DMS79 (cell line): ENCODE data around the gene KAZN.

Experiments
- DNase-seq: peaks from one replicate; lab custom pipeline; 2025; lab: John Stamatoyannopoulos, UW

Gene KAZN

GRCh38 chr1:14983277-14983676, 384.8 kb downstream of the KAZN start:
- no peak for DNase-seq

DNA sequence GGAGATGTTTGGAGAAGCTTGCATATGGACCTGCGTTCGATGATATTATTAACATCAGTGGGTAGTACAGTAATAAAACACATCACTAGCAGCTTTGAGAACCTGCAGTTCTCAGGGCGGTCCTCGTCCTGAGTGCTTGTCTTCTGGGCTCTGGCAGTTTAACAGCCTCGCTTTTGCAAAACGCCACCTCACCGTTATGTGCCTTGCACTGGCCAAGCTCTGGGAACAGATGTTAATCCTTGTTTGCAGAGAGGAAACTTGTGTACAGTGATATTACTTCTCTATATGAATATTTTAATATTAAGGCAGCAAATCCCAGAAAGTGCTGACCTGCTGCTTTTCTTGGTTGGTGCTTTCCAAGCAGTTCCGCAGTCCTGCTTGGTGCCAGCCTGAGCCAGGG, 387.7 kb downstream of the KAZN start:
- DNase-seq, result no peak

DNA sequence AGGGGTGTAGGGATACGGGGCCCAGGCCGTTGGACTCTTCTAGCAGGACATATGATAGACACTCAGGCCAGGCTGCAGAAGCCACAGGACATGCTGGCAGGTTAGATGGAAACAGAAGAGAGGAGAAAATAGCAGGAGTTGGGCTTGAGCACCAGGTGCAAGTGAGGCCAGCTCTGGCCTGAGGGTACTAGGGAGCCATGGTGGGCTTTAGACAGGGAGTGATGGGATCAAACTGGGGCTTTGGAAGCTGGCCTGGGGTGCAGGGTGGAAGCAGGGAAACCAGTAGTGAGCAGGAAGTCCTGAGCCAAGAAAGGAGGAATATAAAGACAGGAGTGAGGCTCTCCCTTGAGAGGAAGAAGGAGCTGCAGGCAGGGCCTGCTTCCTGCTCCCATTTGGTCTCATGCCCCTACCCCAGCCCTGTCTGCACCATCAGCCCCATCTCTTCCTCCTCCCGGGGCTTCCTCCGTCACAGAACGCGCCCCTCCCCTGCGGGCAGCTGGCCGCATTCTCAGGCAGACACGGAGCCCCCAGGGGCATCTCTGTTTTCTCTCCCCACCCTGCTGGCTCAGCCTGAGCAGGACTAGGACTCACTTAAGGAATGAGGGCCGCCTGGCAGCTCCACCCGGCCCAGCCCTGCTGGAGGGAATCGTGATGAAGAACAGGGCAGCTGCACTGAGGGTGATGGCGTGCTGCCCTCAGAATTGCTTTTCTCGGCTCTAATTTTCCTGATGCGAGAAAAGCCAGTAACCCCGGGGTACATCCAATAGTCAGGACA, 389.5 kb downstream of the KAZN start:
- DNase-seq, result no peak

GRCh38 chr1:14988636-14989035, 390.2 kb downstream of the KAZN start:
- DNase-seq, result no peak

DNA sequence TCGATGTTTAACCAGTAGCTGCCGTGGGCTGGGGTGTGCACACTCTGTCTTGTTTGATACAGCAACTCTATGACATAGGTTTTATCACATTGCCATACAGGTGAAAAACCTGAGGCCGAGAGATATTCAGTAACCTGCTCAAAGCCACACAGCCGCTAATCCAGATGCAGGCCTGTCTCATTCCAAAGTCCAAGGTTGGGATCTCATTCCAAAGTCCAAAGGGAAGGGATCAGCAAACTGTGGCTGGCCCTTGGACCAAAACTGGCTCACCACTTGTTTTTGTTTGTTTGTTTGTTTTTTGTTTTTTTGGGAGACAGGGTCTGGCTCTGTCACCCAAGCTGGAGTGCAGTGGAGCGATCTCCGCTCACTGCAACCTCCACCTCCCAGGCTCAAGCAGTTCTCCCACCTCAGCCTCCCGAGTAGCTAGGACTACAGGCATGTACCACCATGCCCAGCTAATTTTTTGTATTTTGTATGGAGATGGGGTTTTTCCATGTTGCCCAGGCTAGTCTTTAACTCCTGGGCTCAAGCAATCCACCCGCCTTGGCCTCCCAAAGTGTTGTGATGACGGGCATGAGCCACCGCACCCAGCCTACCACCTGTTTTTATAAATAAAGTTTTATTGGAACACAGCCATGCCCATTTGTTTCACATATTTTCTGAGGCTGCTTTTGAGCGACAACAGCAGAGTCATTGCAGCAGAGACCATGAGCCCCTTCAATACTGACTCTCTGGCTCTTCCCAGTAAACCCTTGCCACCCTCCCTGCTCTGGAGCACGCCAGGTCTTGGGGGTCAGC, 391.6 kb downstream of the KAZN start:
- DNase-seq, result no peak

GRCh38 chr1:14993414-14993813, 394.9 kb downstream of the KAZN start:
- DNase-seq, result no peak

DNA sequence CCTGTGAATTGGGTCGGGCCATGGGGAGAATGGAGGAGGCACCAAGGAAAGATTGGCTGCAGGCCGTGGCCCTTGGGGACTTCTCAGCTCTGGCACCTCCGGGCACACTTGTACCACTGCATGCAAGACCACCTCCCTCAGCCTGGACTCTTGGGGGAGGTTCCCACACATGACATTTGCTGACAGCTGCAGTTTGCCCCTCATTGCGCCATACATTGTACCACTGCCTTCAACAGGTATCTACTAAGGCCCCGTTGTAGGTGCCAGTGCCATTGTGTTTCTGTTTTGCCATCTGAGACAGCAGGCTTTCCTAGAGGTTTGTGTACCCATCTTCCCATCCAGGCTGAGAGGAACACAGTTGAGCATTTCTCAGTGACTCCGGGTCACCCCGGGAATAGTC, 395.7 kb downstream of the KAZN start:
- no peak for DNase-seq

DNA sequence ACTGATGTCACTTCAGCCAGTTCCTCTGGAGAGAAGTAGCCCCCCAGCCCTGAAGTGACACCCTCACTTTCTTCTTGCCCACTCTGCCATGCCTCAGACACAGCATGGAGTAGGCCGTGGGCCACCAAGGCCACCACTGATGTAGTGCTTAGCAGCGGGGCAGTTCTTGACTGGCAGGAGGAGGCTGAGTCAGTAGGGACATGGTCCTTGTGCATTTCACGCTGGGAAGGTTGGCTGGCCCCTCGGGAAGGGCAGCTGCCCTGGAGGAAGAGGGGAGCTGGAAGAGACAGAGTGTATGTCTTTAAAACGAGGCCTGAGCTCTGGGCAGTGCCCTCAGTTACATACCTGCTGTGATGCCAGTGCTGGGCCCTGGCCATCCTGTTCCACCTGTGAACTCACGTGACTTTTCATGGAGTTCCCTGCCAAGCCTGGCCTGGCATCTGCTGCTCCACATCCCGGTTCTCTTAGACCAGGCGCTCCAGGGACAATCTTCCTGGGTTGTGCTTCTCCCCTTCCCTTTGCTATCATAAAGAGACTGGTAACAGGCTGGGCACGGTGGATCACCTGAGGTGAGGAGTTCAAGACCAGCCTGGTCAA, 396.5 kb downstream of the KAZN start:
- no peak for DNase-seq

- no peak for DNase-seq
Measured at GRCh38 chr1:14996133-14997050, 397.9 kb downstream of the KAZN start.

- DNase-seq, result no peak
Measured at GRCh38 chr1:14997646-14998276, 399.3 kb downstream of the KAZN start.

DNA sequence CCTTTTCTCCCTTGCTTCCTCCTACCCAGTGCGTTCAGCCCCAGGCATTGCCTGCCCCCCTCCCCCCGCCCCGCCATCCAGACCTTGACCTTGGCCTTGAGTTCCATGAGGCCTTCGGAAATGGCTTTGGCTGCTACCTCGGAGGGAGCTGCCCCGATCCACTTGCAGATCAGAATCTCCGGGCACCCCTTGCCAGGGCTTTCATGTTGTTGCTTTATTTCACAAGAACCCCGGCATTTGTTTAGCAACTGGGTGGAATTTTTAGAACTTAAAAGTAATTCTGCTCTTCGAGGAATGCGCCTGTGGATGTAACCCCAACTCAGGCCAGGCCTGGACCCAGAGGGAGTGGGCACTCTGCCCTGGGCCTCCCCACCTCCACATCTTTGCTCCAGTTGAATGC, 401.0 kb downstream of the KAZN start:
- DNase-seq, result no peak

- no peak for DNase-seq
Measured at GRCh38 chr1:15000030-15000429, 401.5 kb downstream of the KAZN start.

DNA sequence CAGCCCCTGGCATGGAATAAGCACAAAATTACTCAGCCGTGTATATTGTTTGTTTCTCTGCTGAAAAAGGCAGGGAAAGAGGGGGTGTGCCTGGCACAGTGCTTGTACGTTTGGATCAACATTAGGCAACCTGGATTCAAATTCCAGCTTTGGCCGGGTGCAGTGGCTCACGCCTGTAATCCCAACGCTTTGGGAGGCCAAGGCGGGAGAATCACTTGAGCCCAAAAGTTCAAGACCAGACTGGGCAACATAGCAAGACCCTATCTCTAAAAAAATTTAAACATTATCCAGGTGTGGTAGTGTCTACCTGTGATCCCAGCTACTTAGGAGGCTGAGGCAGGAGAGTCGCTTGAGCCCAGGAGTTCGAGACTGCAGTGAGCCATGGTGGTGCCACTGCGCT, 402.2 kb downstream of the KAZN start:
- no peak for DNase-seq

GRCh38 chr1:15001317-15001915, 402.9 kb downstream of the KAZN start:
- no peak for DNase-seq

DNA sequence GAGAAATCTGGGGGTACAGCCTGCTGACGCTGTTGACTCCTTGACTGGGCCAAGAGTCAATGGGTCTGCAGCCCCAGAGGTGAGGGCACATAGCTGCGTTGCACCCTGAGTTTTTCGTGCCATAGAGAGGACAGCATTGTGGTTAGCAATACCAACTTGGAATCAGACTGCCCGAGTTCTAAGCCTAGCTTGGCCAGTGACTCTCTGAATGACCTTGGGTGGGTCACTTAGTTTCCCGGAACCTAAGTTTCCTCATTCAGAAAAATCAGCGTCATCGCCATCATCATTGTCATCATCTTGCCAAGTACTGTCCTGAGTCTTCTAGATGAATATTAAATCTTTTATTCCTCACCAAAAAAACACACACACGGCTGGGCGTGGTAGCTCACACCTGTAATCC, 403.8 kb downstream of the KAZN start:
- no peak for DNase-seq

GRCh38 chr1:15004396-15004795, 405.9 kb downstream of the KAZN start:
- DNase-seq, result no peak

- no peak for DNase-seq
Measured at GRCh38 chr1:15005116-15005515, 406.6 kb downstream of the KAZN start.

GRCh38 chr1:15007368-15007767, 408.9 kb downstream of the KAZN start:
- DNase-seq, result no peak

GRCh38 chr1:15007842-15008241, 409.4 kb downstream of the KAZN start:
- DNase-seq, result no peak

GRCh38 chr1:15008783-15009729, 410.6 kb downstream of the KAZN start:
- DNase-seq, result no peak
